ENCODE results near the gene ARHGAP23. TPM values are rescaled to one million over a fixed set of nuclear protein-coding genes. Genes with fewer than 3 reads are reported as not detected.
"Not testable (repeated sequence)": the region's sequence is repeated elsewhere in the genome, so short reads cannot be mapped to it uniquely, and the experiment has no call there.

The ARHGAP23 gene
- polyA plus RNA-seq, 1 donor, result 50.5 TPM

DNA sequence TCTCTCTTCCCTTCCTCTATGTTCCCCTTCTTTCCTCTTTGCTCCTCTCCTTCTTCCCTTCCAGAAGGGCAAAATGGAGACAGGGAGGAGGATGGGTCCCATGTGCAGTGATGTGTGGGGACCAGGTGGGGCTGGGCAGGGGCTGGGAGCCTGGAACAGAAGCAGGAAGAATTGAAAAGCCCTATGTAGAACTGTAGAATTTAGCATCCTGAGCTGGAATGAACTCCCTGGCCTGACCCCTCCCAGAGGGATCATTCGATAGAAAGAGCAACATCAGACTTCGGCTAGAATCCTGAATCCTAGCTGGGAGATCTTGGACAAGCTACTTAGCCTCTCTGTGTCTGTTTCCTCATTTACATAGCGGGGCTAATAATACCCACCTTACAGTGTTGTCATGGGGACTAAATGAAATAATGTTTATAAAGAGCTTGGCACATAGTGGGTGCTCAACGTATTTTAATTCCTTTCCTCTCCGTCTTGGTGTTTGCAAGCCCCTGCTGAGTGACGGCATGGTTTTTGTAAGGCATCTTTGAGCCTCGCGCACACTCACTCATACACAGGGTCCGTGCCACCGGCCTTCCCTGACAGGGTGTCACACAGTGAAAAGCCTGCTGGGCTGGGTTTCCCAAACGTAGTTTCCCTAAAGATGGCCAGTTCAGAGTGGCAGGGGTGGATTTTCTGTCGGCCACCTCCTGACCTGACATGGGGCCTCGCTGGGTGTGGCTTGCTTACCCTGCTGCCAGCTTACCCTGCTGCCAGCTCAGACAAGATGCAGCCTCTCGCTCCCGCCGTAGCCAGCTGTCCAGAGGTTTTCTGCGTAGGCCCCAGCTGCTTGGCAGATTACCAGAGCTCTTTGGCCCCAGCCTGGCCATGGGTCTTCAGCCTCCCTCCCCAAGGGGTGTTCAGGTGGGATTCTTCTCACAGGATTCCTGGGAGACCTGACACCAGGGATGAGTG, 6.1 kb upstream of the ARHGAP23 start:
- no peak for DNase-seq

DNA sequence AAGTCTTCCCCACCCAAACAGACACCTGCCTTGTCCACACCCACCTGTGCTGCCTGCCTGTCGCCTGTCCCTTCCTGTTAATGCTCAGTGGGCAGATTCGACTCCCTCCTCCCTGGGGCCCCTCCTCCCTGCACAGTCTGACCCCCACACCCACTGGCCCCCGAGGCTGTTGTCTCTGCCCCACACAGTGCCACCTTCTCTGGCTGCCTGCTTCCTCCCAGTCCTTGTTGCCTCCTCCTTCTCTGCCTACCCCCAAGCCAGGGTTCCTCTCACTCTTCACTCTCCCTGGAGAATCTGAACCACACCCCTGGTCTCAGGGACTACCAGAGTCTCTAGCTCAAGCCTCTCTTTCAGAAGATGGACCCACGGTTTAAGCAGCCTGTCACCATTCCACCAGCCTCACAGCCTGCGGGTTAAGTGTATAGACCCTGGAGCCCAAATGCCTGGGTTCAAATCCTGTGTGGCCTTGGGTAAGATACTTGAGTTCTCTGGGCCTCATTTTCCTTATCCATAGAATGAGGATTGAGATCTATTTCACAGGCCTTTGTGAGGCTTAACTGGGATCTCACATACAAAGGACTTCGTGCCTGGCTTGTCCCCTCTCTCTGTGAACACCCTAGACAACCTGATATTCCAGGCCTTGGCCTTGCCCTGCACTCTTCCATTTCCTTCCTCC, 3.8 kb upstream of the ARHGAP23 start:
- no peak for DNase-seq

DNA sequence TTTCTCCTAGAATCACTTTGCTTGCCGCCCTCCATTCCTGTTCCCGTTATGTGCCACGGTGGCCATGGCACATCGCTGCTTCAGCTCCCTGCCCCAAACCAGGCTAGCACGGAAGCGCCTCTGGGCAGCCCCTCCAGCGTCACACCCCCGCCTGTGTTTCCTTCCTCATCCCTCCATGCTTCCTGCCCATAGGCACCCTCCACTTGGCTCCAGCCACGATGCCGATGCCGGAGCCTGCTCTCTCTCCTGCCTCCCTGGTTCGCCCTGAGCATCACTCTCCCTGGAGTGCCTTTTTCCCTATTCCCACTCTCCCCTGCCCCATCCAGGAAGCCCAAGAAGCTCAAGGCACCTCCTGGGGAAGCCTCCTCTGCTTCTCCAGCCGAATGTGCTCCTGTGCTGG, 3.2 kb upstream of the ARHGAP23 start:
- no peak for DNase-seq

DNA sequence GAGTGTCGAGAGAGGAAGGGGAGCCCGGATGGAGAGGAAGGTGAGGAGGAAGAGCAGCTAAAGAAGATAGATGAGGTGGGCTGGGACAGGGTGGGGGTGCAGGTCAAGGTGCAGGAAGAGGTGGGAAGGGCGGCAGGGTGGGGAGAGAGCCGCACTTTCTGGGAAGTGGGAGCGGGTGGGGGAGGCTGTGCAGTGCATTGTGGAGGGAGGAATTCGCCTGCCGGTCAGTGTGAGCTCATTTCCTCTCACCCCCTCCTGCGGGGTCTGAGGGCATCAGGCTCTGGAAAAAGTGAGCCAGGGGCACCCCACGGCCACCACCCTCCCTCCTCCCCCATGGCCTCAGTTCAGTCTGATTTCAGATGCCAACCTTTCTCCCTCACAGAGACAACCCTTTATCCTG, 2.5 kb upstream of the ARHGAP23 start:
- DNase-seq, result no peak

DNA sequence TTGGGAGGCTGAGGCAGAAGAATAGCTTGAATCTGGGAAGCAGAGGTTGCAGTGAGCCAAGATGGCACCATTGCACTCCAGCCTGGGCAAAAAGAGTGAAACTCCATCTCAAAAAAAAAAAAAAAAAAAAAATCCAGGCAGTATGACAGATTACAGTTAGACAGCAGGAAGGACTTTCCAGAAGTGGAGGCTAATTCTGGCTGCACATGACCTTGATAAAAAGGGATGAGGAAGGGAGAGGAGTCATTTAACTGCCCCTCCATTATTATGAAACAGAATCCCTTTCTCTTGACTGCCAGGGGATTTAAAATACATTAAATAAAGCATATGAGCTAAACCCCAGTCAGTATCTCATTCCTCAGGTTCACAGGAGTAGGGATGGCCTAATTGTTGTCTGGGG, 1.8 kb upstream of the ARHGAP23 start:
- DNase-seq, result no peak

DNA sequence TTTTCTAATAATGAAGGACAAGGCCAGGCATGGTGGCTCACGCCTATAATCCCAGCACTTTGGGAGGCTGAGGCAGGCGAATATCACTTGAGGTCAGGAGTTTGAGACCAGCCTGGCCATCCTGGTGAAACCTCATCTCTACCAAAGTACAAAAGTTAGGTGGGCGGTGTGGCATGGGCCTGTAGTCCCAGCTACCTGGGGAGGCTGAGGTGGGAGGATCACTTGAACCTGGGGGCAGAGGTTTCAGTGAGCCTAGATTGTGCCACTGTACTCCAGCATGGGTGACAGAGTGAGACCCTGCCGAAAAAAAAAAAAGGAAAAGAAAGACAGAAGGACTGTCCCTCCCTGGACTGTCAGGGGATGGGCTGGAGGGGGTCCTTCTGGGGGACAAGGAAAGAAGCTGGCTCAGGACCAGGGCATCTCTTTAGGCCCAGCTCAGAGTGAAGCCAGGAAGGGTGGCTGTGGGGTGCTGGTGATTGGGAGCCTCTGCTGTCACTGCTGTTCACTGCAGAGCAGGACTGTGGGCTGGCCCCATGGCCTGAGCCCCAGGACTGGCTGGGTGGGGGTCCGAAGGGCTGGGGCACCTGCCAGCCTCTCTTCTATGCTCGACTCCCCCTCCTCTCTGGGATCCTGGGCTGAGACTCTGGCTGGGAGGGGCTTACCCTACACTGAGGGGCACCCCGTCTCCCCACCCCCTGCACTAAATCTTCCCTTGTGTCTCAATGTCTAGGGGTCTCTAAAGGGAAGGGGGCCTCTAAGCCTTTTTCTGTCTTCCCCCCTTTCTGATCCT, 909 bp upstream of the ARHGAP23 start:
- DNase-seq, result no peak

DNA sequence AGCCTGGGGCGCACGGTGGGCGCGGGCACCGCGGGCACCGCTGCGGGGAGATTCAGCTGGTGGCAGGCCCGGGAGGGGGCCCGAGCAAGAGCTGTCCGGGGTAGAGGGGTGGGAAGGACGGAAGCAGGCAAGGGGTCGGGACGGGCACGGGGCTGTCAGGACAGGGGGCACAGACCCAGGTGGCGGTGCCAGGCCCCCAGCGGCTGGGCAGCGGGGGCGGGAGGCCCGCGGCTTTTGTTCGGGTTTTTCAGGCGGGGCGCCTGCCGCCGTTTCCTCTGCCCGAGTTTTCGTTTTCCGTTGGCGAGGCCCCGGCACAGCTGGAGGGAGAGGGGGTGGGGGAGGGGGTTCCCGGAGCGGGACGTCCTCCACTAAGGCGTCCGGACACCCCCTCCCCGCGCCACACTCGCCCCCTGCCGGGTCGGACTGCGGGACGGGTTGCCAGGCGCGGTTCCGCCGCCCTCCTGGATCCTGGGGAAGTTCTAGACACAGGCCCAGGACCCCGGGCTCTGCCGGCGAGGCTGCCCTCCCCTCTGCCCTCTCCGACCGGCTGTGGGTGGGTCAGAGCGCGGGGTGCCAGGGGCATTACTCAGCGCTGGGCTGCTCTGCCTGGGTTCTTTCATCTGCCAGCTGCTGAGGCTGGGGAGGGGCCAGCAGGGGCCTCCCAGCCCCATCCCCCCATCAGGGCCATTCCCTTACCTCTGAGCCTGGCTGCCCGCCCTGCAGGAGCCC, 543 bp downstream of the ARHGAP23 start:
- no peak for DNase-seq

DNA sequence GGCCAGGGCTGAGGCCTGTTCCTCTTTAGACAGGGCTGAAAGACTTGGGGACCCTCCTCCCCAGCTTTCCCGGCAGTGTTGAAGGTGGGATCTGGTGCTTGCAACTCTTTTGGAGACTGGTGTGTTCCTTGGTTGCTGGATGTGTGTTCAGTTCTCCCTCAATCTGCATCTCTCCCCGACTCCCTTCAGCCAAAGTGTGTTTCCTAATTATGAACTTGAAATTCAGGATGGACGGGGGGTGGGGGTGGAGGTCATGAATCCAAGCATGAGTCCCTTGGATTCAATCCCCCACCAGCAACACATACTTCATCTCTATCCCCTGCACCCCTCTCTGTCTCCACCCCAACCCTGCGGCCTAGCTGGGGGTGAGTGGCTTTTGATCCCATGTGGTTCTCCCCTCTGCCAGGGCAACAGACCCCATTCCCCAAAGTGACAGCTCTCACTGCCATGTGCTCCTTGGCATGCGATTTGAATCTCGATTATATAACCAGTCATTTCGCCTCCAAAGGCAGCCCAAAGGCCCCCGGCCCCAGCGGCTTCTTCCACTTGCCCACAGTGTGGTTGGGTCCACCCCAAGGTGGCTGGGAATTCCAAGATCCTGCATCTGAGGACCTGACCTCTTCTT, 1.3 kb downstream of the ARHGAP23 start:
- DNase-seq, result no peak

DNA sequence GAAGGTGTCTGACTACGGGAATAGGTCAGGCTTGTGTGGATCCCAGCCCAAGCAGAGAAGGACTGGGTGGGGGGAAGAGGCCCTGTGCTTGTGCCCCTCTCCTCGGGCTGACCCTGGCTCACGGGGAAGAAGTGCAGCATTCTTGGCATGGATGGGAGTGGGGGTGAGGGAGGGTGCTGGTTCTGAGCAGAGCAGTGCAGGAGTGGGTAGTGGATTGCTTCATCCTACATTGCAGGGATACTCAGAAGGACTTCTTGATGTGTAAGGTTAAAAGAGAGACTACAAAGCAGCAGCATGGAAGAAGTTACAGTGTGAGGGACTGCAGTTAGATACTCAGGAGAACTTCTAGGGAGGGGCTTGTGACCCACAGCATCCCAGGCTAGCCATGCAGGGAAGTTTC, 2.1 kb downstream of the ARHGAP23 start:
- DNase-seq, result no peak

DNA sequence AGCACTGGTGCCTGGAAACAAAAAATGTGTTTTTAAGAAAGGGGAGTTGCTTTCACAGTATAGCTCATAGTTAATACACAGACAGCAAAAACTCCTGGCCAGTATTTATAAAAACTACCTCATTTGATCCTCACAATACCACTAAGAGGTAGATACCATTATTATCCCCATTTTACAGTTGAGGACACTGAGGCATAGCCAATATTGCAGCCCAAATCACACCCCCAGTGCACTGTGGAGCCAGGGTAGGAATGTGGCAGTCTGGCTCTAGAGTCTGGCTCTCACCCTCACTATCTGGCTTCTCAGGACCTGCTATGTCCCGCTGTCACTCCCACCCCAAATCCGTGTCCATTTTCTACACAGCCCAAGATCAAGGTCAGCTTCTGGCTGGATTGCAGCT, 2.6 kb downstream of the ARHGAP23 start:
- no peak for DNase-seq

DNA sequence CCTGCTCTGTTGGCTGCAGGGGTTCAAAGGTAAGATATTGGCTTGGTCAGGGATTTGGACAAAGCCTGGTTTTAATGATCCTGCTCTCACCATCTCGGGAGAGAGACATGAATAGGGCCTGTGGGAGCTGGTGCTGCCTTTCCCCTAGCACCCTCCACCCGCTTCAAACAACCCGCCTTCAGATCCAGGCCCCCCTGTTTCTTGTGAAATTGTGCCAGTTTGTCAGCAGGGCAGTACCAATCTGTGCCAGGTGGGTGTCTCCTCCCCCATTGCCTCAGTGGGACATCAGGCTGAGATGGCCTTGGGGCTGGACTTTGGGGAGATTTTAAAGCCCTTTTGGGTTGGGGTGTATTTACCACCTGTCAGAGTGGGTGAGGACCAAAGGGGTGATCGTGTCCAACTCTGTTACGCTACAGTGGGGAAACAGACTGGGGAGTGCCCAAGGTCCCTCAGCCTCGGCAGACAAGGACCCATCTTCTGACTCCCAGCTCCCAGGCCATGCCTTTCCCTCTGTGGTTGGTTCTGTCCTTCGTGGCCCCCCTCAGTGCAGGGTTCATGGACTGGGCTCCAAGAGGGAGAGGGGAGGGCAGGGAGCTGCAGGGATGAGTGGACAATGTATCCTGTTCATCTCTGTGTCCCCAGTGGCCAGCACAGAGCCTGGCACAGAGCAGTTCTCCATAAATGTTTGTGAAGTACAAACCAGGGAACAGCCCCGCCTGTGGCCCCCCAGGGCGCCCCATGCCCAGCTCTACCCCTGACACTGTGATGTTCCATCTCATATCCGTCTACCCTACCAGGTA, 3.3 kb downstream of the ARHGAP23 start:
- DNase-seq, result no peak

DNA sequence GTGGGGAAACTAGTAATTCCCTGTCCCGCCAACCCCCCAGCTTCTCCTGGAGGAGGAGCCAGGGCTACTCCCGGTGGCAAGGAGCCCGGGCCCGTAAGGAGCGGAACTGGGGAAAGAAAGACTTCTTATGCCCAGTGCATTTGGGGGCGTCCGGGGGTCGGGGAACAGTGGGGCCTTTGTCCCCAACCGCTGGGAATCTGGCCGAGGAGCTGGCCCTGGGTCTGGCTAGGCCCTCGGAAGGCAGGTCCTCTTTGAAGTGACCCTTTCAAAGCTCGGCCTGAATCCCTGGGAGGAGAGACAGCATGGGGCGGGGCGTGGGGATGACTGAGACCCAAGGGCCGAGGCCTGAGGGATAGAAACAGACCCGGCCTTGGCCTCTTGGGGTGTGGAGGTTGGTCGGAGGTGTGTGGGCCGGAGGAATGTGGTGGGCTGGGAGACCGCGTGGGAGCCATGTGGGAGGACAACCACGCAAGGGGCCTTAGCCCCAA, 6.0 kb downstream of the ARHGAP23 start:
- no peak for DNase-seq

DNA sequence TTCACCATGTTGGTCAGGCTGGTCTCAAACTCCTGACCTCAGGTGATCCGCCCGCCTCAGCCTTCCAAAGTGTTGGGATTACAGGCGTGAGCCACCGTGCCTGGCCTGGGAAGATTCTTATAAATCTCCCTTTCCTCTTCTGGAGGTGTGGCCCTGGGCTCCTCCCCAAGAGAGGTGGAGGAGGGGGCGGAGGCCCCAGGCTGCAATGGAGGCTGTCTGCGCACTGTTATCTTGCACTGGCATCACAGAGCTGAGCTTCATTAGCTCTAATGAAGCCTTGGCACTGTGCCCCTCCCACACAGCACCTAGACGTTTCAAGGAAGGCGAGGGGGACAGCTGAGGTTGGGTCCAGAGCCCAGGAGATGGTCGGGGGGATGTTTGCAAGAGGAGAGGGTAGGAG, 7.5 kb downstream of the ARHGAP23 start:
- DNase-seq, result no peak

DNA sequence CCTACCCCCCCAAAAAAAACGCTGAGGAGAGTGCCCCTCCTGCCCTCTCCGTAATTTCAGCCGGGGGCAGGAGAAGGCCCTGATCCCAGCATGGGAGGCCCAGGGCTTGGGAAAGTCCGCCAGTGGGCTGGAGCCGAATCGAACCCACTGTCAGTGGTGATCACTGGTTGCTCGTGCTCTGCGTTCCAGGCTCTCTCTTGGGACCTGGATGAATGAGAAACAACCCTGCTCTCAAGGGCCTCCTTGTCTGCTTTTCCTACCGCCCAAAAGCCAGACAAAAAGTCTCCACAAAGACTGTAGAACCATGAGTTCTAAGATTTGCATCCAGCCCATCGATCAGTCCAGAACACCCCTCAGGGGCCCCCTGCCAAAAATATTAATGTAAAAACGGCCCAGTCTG, 8.1 kb downstream of the ARHGAP23 start:
- no peak for DNase-seq

DNA sequence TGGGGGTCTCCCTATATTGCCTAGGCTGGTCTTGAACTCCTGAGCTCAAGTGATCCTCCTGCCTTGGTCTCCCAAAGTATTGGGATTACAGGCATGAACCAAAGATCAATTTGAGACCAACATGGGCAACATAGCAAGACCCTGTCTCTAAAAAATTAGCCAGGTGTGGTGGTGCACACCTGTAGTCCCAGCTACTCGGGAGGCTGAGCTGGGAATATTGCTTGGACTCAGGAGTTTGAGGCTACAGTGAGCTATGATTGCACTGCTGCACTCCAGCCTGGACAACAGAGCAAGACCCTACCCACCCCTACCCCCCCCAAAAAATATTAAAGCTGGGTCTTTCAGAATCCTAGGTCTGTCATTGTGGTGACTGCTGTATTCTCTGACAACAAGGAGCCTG, 9.0 kb downstream of the ARHGAP23 start:
- DNase-seq, result not testable (repeated sequence)

DNA sequence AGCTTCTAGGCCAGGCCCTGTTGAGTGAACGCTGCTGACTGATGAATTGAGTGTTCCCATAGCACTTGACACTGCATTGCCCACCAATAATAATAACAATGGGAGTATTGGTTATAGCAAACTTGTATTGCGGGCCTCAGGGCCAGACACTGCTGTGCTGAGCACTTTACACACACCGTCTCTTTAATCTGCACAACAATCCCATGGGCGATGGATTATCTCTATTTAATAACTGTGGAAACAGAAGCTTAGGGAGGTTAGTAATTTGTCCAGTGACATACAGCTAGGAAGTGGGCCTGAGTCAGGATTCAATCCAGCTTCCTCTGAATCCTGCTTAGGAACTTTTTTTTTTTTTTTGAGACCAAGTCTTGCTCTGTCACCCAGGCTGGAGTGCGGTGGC, 11.2 kb downstream of the ARHGAP23 start:
- DNase-seq, result no peak

DNA sequence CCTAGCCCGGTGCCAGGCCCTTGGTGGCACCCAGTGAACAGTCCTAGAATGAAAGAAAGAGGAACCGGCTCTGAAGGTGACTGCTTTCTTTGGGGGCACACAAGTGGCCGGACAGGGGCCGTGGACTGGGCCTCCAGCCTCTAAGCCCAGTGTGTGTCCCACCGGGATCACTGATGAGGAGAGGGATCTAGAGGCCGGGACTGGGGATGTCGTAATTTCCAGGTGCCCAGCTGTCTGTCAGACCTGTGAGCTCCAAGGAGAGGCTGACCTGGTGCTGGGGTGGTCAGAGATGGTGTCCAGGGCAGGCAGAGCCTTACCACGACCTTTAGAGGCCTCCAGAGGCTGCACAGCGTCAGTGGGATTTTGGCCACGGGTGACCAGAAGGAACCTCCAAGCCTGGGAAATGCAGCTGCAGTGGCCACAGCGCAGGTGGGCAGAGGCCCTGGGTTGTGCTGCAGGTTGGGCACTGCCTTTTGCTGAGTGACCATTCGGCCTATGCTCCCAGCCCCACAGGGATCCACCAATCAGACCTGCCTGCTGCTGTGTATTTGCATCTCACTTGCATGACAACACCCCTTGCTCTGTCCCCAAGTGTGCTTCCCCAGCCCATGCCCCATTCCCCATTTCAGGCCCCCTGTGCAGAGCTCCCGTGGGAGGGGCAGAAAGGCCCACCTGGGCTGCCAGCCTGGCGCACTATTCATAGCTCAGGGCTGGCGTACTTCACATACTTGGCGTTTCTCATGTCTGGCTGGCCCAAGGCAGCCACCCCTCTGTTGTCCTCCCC, 12.5 kb downstream of the ARHGAP23 start:
- no peak for DNase-seq

DNA sequence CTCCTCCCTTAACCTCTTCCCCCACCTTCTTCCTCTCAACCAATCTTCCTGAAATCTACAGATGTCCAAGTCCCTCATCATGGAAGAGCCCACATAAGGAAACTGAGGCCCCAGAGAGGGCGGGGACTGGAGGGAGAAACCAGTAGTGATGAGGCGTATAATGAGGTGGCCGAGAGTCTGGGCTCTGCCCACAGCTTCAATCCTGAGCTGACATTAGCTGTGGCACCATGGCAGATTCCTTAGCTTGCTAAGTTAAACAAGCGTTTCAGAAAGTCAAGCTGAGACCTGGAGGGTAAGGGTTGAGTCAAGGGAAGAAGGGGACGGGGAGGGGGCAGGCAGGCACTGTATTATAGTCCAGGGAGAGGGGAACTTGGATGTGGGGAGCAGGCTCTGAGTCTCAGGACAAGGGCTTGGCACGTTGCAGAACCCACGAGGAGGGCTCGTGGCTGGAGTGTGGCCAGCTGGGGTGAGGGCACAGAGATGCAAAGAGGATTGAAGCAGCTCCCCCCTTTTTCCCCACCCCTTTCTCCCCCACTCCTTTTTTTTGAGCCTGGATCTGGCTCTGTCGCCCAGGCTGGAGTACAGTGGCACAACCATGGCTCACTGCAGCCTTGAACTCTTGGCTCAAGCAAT, 13.3 kb downstream of the ARHGAP23 start:
- no peak for DNase-seq

DNA sequence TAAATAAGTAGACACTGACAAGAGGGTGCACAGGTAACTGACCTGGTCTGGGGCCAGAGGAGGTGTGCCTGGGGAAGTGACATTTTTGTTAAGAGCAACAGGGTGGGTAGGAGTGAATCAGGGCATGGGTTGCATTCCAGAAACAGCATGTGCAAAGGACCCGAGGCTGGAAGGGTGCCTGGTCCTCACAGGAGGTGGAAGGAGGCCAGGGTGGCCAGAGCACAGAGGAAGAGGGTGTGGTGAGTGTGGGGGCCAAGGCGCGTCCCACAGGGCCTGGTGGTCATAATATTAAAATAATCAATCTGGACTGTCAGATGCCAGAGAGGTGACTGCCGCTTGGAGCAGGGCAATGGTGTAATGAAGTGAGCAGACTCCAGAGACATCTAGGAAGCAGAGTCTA, 14.3 kb downstream of the ARHGAP23 start:
- no peak for DNase-seq
